Caco-2 (cell line): ENCODE data around the gene MRFAP1L1. TPM values are rescaled to one million over a fixed set of nuclear protein-coding genes. Genes with fewer than 3 reads are reported as not detected.

Source experiments
- BruUV-seq: library from RNA; stranded (reverse); fragments of 400-500 nt; replicated peaks from 2 replicates; lab custom pipeline; 2021; lab: Mats Ljungman, UMichigan
- CTCF ChIA-PET: fragments of 300-600 bp; sonication (Branson Sonifier 250); formaldehyde crosslinking; loops from one replicate; lab custom pipeline; 2022; ENCODE audit warnings: antibody characterized with exemption; lab: Charles Lee
- POLR2A ChIA-PET: fragments of 300-600 bp; sonication (Branson Sonifier 250); formaldehyde crosslinking; loops from one replicate; lab custom pipeline; 2022; ENCODE audit warnings: antibody characterized with exemption; lab: Charles Lee
- DNase-seq, 2 experiments: peaks; one replicate each; pipeline versions ENCODE4 v3.0.0 to v3.0.0-alpha.2; 2020 to 2022
- H3K27me3 ChIP-seq: replicated peaks from 2 replicates; pipeline ENCODE4 v1.6.0; 2011; ENCODE audit warnings: low read length; ENCODE audit not compliant: control insufficient read depth, insufficient read depth
- H3K36me3 ChIP-seq: 2 replicates; pipeline ENCODE4 v1.5.1; 2011; ENCODE audit warnings: low read length; ENCODE audit not compliant: control insufficient read depth, insufficient read depth
- H3K4me1 ChIP-seq: fragments of 250-450 bp; sonication (Bioruptor Pico); 2 replicates; pipeline ENCODE4 v1.5.1; 2020; ENCODE audit warnings: mild to moderate bottlenecking
- H3K4me3 ChIP-seq: 2 replicates; pipeline ENCODE4 v1.5.1; 2011; ENCODE audit warnings: low read depth, mild to moderate bottlenecking, control low read depth, low read length
- H3K9me3 ChIP-seq: fragments of 250-450 bp; sonication (Bioruptor Pico); 2 replicates; pipeline ENCODE4 v1.5.1; 2020; ENCODE audit warnings: mild to moderate bottlenecking, moderate library complexity
- H3K27ac Mint-ChIP-seq: one replicate; pipeline ENCODE4 v1.8.0; 2022; ENCODE audit warnings: mixed read lengths; ENCODE audit not compliant: unreplicated experiment
- H3K27me3 Mint-ChIP-seq: one replicate; pipeline ENCODE4 v1.8.0; 2022; ENCODE audit warnings: mixed read lengths; ENCODE audit not compliant: insufficient read depth, unreplicated experiment
- H3K36me3 Mint-ChIP-seq: one replicate; pipeline ENCODE4 v1.8.0; 2022; ENCODE audit warnings: mild to moderate bottlenecking, mixed read lengths; ENCODE audit not compliant: insufficient read depth, unreplicated experiment
- H3K4me1 Mint-ChIP-seq: one replicate; pipeline ENCODE4 v1.8.0; 2022; ENCODE audit warnings: low read depth, mixed read lengths; ENCODE audit not compliant: unreplicated experiment
- H3K4me3 Mint-ChIP-seq: one replicate; pipeline ENCODE4 v1.8.0; 2022; ENCODE audit warnings: mild to moderate bottlenecking, moderate library complexity, mixed read lengths; ENCODE audit not compliant: unreplicated experiment
- H3K9me3 Mint-ChIP-seq: one replicate; pipeline ENCODE4 v1.8.0; 2022; ENCODE audit warnings: mixed read lengths; ENCODE audit not compliant: unreplicated experiment
- intact Hi-C: fragments of 100-400 bp; cut with micrococcal nuclease; formaldehyde crosslinking; loops from one replicate; pipeline ENCODE4 v1.10.0; 2022; ENCODE audit not compliant: unreplicated experiment
- total RNA-seq: library from RNA; stranded (reverse); gene quantifications from 2 replicates; pipeline ENCODE4 v1.2.3, GENCODE V29; 2022
- TF ChIP-seq, protein P1 (sequence below), 2 experiments: fragments of 200-600 bp in 1 of 2; IDR thresholded peaks; 1 replicate in 1 of 2; 2 replicates in 1 of 2; pipeline versions ENCODE4 v1.5.1 to v1.8.0; 2011 to 2022; ENCODE audit warnings: antibody characterized with exemption in 1 of 2, control low read depth in 1 of 2, inconsistent platforms in 1 of 2, low read depth in 1 of 2, low read length in 1 of 2, mild to moderate bottlenecking in 1 of 2, moderate library complexity in 1 of 2; ENCODE audit not compliant: insufficient read depth in 1 of 2, severe bottlenecking in 1 of 2, unreplicated experiment in 1 of 2

MRFAP1L1 gene
- total RNA-seq, 1 experiment from 2014 or later, result 47.5 TPM

DNA sequence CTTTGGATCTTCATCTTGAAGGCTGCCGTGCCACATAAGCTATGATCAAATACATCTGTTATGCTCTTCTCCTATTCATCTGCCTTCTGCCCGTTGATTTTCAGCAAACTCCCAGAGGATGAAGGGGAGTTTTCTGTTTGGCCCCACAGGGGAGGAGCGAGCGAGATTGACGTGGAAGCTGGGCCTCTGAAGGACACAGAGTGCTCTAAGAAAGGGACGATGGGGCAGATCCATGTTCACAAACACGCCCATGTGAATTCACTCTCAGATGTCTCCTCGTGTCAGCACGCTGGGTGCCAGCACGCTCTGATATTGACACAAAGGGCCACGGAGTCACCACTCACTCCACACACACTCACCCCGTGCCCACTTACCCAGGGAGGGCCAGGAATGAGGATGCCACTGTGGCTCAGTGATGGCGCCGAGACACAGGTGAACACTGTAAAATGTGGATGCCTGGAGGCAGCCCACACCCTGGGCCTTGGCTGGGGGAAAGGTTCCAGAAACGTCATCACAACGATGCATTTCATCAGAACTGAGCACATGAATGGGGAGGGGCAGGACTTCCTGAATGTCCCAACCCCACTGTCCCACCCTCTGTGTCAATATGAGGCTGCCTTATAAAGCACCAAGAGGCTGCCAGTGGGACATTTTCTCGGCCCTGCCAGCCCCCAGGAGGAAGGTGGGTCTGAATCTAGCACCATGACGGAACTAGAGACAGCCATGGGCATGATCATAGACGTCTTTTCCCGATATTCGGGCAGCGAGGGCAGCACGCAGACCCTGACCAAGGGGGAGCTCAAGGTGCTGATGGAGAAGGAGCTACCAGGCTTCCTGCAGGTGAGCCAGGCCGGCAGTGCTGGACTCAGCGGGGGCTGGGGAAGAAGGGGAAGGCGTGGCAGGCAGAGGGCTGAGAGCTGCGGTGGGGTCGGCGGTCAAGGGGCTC is 16.2 kb downstream of the MRFAP1L1 start, which contains the start of gene S100P:
Gene S100P (plus strand): TSS at position 648 of the 946 bp plus-strand sequence. CDS start 55 bp downstream, at position 703.
- Mint-ChIP-seq H3K4me1 (peaks cover 53% of the 10 kb centered on the region), H3K36me3 (peaks cover 33% of the 10 kb centered on the region), H3K4me3 (peak within 1 kb of the TSS; percentile 77), H3K9me3 (no peaks in the 10 kb centered on the region), H3K27ac (peak within 1 kb of the TSS; percentile 92), H3K27me3 (no peaks in the 10 kb centered on the region)
- H3K36me3 ChIP-seq, result no peaks in the 10 kb centered on the region
- H3K9me3 ChIP-seq, result no peaks in the 10 kb centered on the region
- DNase-seq, result peak; percentile 63 to 75
- ChIA-PET POLR2A (interaction anchor here (0.5 to 1.0 kb wide), 2 partner anchors 19 to 21 kb away, joined by 3 to 4 read pairs; no protein-coding TSS in a partner anchor), CTCF (no interaction called here)
- H3K4me3 ChIP-seq, result peak within 1 kb of the TSS; percentile 24
- no peaks in the 10 kb centered on the region for H3K27me3 ChIP-seq
- intact Hi-C loops, result loop anchor here (2.0 kb wide), 1 partner anchor 15 kb away; the partner anchor contains the start of gene MRFAP1L1
- TF ChIP-seq, protein P1, sequence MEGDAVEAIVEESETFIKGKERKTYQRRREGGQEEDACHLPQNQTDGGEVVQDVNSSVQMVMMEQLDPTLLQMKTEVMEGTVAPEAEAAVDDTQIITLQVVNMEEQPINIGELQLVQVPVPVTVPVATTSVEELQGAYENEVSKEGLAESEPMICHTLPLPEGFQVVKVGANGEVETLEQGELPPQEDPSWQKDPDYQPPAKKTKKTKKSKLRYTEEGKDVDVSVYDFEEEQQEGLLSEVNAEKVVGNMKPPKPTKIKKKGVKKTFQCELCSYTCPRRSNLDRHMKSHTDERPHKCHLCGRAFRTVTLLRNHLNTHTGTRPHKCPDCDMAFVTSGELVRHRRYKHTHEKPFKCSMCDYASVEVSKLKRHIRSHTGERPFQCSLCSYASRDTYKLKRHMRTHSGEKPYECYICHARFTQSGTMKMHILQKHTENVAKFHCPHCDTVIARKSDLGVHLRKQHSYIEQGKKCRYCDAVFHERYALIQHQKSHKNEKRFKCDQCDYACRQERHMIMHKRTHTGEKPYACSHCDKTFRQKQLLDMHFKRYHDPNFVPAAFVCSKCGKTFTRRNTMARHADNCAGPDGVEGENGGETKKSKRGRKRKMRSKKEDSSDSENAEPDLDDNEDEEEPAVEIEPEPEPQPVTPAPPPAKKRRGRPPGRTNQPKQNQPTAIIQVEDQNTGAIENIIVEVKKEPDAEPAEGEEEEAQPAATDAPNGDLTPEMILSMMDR (IDR thresholded peaks at IDR 0.05; ENCODE audit: insufficient read depth in 1 of 2, low read depth in 1 of 2, low read length in 1 of 2, severe bottlenecking in 1 of 2, unreplicated experiment in 1 of 2), result no peak
- TSS peak; percentile 80 for BruUV-seq
- H3K4me1 ChIP-seq, result peaks cover 59% of the 10 kb centered on the region

DNA sequence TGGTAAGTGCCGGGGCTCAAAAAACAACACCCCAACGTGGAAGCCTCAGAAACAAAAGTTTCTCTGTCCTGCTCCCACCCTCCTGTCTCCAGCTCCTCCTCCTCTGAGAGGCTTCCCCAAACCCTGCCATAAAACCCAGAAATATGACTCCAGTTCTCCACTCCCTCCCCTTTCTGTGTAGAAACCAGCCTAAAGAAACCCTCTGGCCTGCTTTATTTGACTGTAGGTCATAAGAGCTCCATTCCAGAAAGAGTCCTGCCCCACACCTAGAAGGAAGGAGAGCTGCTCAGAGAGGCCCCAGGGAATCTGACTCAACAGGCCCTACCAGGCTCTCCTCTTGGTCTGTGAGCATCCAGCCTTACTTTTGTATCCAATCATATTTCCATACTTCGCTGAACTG is 16.9 kb downstream of the MRFAP1L1 start:
- Histone ChIP-seq H3K4me3 (no peak overlapping the region), H3K4me1 (peaks cover 66% of the 10 kb centered on the region), H3K27me3 (no peaks in the 10 kb centered on the region), H3K9me3 (no peaks in the 10 kb centered on the region), H3K36me3 (no peaks in the 10 kb centered on the region)
- TF ChIP-seq, protein P1 (IDR thresholded peaks at IDR 0.05; ENCODE audit: insufficient read depth in 1 of 2, low read depth in 1 of 2, low read length in 1 of 2, severe bottlenecking in 1 of 2, unreplicated experiment in 1 of 2), result no peak
- peak overlapping the region; percentile 77 for H3K4me3 Mint-ChIP-seq
- peak overlapping the region; percentile 88 for H3K27ac Mint-ChIP-seq
- intact Hi-C loops, result no loop called here
- peaks cover 39% of the 10 kb centered on the region for H3K36me3 Mint-ChIP-seq
- DNase-seq, result peak in 1 of 2 experiments; percentile 48
- ChIA-PET POLR2A (interaction anchor here (0.5 to 1.0 kb wide), 3 partner anchors 18 to 346 kb away, joined by 3 to 6 read pairs (median 4); no protein-coding TSS in a partner anchor), CTCF (no interaction called here)
- no TSS peak for BruUV-seq
- H3K27me3 Mint-ChIP-seq, result no peaks in the 10 kb centered on the region
- H3K4me1 Mint-ChIP-seq, result peaks cover 55% of the 10 kb centered on the region
- H3K9me3 Mint-ChIP-seq, result no peaks in the 10 kb centered on the region

DNA sequence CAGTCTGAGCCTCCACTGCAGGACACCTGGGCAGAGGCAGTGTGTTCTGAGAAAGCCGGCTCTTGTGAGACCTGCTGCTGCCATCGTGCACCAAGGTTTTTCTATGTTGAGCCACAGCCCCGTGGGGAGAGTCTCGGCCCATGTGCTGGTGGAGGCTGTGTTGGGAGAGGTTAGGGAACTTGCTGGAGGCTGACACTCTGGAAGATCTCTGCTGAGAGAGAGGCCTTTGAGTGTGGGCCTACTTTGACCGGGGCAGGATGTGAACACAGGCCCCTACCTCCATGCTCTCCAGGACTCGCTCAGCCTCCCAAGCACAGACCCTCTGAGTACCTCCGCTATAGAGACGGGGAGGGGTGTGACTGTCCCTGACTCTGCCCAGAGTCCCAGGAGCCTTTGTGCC is 17.3 kb downstream of the MRFAP1L1 start:
- TF ChIP-seq, protein P1 (IDR thresholded peaks at IDR 0.05; ENCODE audit: insufficient read depth in 1 of 2, low read depth in 1 of 2, low read length in 1 of 2, severe bottlenecking in 1 of 2, unreplicated experiment in 1 of 2), result no peak
- H3K27ac Mint-ChIP-seq, result peak overlapping the region; percentile 88
- Histone ChIP-seq H3K9me3 (no peaks in the 10 kb centered on the region), H3K27me3 (no peaks in the 10 kb centered on the region), H3K36me3 (no peaks in the 10 kb centered on the region), H3K4me3 (no peak overlapping the region), H3K4me1 (peaks cover 69% of the 10 kb centered on the region)
- CTCF ChIA-PET, result no interaction called here
- POLR2A ChIA-PET, result interaction anchor here (0.6 to 1.0 kb wide), 2 partner anchors 18 to 346 kb away, joined by 3 to 6 read pairs; no protein-coding TSS in a partner anchor
- H3K27me3 Mint-ChIP-seq, result no peaks in the 10 kb centered on the region
- no peaks in the 10 kb centered on the region for H3K9me3 Mint-ChIP-seq
- BruUV-seq, result no TSS peak
- peak overlapping the region; percentile 77 for H3K4me3 Mint-ChIP-seq
- DNase-seq, result no peak
- intact Hi-C loops, result no loop called here
- peaks cover 59% of the 10 kb centered on the region for H3K4me1 Mint-ChIP-seq
- H3K36me3 Mint-ChIP-seq, result peaks cover 41% of the 10 kb centered on the region
